Mesothelial cell of epicardium (in vitro differentiated cells): ENCODE data around the gene DOCK11. TPM values are rescaled to one million over a fixed set of nuclear protein-coding genes. Genes with fewer than 3 reads are reported as not detected.

Source experiments
- DNase-seq, 2 experiments: peaks; one replicate each; pipeline ENCODE4 v3.0.0; 2021; ENCODE audit warnings: low spot score in 2 of 2; ENCODE audit not compliant: unreplicated experiment in 2 of 2
- H3K27ac Mint-ChIP-seq: 2 replicates; pipeline ENCODE4 v1.8.0; 2021; ENCODE audit warnings: mixed read lengths
- H3K27me3 Mint-ChIP-seq: 2 replicates; pipeline ENCODE4 v1.8.0; 2021; ENCODE audit warnings: low read depth, mixed read lengths
- H3K36me3 Mint-ChIP-seq: 2 replicates; pipeline ENCODE4 v1.8.0; 2021; ENCODE audit warnings: mixed read lengths
- H3K4me1 Mint-ChIP-seq: 2 replicates; pipeline ENCODE4 v1.8.0; 2021; ENCODE audit warnings: mixed read lengths
- H3K4me3 Mint-ChIP-seq: 2 replicates; pipeline ENCODE4 v1.8.0; 2021; ENCODE audit warnings: mild to moderate bottlenecking, moderate library complexity, mixed read lengths
- H3K9me3 Mint-ChIP-seq: 2 replicates; pipeline ENCODE4 v1.8.0; 2021; ENCODE audit warnings: mixed read lengths
- total RNA-seq: library from RNA; stranded (reverse); gene quantifications from 3 replicates; pipeline ENCODE4 v1.2.1, GENCODE V29; 2021
- TF ChIP-seq, protein P1 (sequence below): fragments of 200-600 bp; sonication (generic); IDR thresholded peaks from one replicate; pipeline ENCODE4 v1.5.0; 2021; ENCODE audit warnings: antibody characterized with exemption; ENCODE audit not compliant: unreplicated experiment

DOCK11 gene
- total RNA-seq, 1 donor from 2014 or later = 56.7 TPM

DNA sequence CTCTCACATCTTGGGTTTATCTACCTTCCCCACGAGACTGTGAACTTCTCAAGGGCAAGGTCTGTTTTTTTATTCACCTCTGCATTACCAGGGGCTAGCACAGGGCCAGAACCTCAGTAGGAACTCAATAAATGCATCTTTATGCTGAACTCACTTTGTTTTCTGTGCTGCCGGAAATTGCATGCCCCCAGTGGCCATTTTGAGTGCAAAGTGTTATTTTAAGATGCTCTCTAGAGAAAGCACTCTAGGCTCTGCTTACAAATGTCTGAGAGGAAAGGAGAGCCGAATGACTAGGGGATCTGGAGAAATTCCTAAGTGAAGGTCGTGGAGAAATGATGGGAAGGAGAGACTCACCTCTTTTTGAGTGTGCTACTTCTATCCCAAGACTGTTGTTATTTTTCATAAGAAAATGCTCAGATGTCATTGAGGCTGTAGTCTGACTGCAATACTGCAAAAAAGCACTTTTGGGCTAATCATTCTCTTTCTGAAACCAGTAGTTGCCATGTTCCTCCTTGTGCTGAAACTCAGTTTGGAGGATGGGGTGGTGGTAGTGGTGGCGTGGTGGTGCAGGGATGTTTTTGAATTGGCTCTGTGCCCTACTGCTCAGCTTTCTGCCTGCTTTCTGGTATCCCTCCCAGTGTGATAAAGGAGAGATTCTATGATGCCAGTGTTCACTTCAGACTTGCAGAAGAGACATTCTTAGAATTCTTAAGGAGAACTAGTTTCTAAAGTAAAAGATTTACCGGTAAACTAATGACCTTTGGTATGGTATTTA is 41.3 kb downstream of the DOCK11 start:
- no peak for DNase-seq
- Mint-ChIP-seq H3K27ac (peak overlapping the region; percentile 88), H3K36me3 (peaks cover 8% of the 10 kb centered on the region), H3K9me3 (peaks cover 31% of the 10 kb centered on the region), H3K27me3 (no peaks in the 10 kb centered on the region), H3K4me1 (peaks cover 46% of the 10 kb centered on the region), H3K4me3 (no peak overlapping the region)
- TF ChIP-seq, protein P1, sequence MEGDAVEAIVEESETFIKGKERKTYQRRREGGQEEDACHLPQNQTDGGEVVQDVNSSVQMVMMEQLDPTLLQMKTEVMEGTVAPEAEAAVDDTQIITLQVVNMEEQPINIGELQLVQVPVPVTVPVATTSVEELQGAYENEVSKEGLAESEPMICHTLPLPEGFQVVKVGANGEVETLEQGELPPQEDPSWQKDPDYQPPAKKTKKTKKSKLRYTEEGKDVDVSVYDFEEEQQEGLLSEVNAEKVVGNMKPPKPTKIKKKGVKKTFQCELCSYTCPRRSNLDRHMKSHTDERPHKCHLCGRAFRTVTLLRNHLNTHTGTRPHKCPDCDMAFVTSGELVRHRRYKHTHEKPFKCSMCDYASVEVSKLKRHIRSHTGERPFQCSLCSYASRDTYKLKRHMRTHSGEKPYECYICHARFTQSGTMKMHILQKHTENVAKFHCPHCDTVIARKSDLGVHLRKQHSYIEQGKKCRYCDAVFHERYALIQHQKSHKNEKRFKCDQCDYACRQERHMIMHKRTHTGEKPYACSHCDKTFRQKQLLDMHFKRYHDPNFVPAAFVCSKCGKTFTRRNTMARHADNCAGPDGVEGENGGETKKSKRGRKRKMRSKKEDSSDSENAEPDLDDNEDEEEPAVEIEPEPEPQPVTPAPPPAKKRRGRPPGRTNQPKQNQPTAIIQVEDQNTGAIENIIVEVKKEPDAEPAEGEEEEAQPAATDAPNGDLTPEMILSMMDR = peak; percentile 34

GRCh38 chrX:118538386-118538785 is 42.8 kb downstream of the DOCK11 start:
- no peak for DNase-seq
- H3K4me3 Mint-ChIP-seq = no peak overlapping the region
- H3K27me3 Mint-ChIP-seq = no peaks in the 10 kb centered on the region
- TF ChIP-seq, protein P1 = no peak
- peaks cover 27% of the 10 kb centered on the region for H3K9me3 Mint-ChIP-seq
- peaks cover 4% of the 10 kb centered on the region for H3K36me3 Mint-ChIP-seq
- H3K27ac Mint-ChIP-seq = peak overlapping the region; percentile 79
- peaks cover 43% of the 10 kb centered on the region for H3K4me1 Mint-ChIP-seq

DNA sequence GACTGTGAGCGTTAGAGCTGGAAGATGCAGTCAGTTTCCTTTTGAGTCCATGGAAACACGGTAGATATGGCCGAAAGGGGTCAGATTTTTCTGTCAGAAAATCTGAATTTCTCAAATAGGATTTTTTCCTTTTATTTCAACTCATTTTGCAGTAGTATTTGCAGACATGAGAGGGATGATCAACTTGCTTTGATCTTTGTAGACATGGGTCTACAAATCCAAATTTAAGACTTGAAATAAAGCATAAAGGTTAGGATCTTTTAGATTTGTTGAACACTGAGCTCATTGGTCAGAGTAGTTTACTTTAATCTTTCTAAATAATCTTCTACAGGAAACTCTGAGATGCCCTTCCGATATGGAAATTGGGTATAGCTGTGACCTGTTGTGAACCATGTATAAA is 44.7 kb downstream of the DOCK11 start:
- TF ChIP-seq, protein P1 = no peak
- Mint-ChIP-seq H3K9me3 (peaks cover 18% of the 10 kb centered on the region), H3K27ac (no peak overlapping the region), H3K4me1 (peaks cover 29% of the 10 kb centered on the region), H3K27me3 (no peaks in the 10 kb centered on the region), H3K36me3 (peaks cover 10% of the 10 kb centered on the region), H3K4me3 (no peak overlapping the region)
- no peak for DNase-seq

- TF ChIP-seq, protein P1 = no peak
- Mint-ChIP-seq H3K4me3 (no peak overlapping the region), H3K27ac (no peak overlapping the region), H3K9me3 (peaks cover 14% of the 10 kb centered on the region), H3K27me3 (no peaks in the 10 kb centered on the region), H3K36me3 (peaks cover 10% of the 10 kb centered on the region), H3K4me1 (peaks cover 28% of the 10 kb centered on the region)
- DNase-seq = no peak
These were observed 45.9 kb downstream of the DOCK11 start for GRCh38 chrX:118541482-118541881.

DNA sequence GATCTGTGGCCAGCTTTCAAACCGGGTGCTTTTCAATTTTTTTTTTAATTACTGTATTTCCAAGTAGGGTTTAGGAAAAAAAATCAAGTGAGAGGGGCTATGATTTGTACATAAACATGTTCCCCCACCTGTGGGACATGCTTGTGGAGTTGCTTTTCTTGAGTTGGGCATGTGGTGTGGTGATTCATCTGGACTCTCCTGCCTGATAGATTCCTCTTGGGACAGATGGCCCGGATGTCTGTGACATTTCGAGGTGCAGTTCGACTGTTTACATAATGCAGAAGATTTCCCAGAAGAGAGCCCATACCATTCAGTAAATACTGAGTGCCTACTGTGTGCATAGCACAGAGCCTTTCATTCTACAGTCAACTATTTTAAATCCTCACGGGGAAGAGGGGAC is 49.9 kb downstream of the DOCK11 start:
- Mint-ChIP-seq H3K9me3 (peaks cover 10% of the 10 kb centered on the region), H3K4me3 (no peak overlapping the region), H3K27me3 (no peaks in the 10 kb centered on the region), H3K27ac (peak overlapping the region; percentile 50), H3K36me3 (peaks cover 10% of the 10 kb centered on the region), H3K4me1 (peaks cover 12% of the 10 kb centered on the region)
- no peak for DNase-seq
- TF ChIP-seq, protein P1 = no peak
